Measurements from ENCODE around the gene PLEKHH3. TPM values are rescaled to one million over a fixed set of nuclear protein-coding genes. Genes with fewer than 3 reads are reported as not detected.

The PLEKHH3 gene
- total RNA-seq, 1 experiment from 2014 or later: 11.9 TPM

- no peak overlapping the region for H3K4me3 ChIP-seq (ENCODE audit: low read depth, low read length, poor library complexity, severe bottlenecking)
- BruUV-seq (replicated peaks): no TSS peak
- no peak overlapping the region for H3K27ac ChIP-seq (ENCODE audit: low read depth, low read length, poor library complexity, severe bottlenecking)
- no peaks in the 10 kb centered on the region for H3K4me1 ChIP-seq (ENCODE audit: insufficient read depth, low read length, poor library complexity, severe bottlenecking)
- CTCF ChIA-PET: interaction anchor here (0.7 kb wide), 1 partner anchor 45 kb away, joined by 8 read pairs; no protein-coding TSS in a partner anchor
- no peaks in the 10 kb centered on the region for H3K9me3 ChIP-seq (ENCODE audit: low read depth, low read length, poor library complexity, severe bottlenecking)
- intact Hi-C loops (cut with micrococcal nuclease; ENCODE audit: unreplicated experiment): no loop called here
- H3K27me3 ChIP-seq (replicated peaks; ENCODE audit: insufficient read depth, low read depth, low read length, poor library complexity): no peaks in the 10 kb centered on the region
- TF ChIP-seq, protein P1, sequence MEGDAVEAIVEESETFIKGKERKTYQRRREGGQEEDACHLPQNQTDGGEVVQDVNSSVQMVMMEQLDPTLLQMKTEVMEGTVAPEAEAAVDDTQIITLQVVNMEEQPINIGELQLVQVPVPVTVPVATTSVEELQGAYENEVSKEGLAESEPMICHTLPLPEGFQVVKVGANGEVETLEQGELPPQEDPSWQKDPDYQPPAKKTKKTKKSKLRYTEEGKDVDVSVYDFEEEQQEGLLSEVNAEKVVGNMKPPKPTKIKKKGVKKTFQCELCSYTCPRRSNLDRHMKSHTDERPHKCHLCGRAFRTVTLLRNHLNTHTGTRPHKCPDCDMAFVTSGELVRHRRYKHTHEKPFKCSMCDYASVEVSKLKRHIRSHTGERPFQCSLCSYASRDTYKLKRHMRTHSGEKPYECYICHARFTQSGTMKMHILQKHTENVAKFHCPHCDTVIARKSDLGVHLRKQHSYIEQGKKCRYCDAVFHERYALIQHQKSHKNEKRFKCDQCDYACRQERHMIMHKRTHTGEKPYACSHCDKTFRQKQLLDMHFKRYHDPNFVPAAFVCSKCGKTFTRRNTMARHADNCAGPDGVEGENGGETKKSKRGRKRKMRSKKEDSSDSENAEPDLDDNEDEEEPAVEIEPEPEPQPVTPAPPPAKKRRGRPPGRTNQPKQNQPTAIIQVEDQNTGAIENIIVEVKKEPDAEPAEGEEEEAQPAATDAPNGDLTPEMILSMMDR (conservative IDR thresholded peaks at IDR 0.05; ENCODE audit: low read depth, low read length): no peak
- no peak for TF ChIP-seq EZH2 (IDR thresholded peaks at IDR 0.05; ENCODE audit: borderline replicate concordance, low read depth, low read length, poor library complexity, severe bottlenecking)
- peak; percentile 2 for DNase-seq (ENCODE audit: low spot score)
- peaks cover 5% of the 10 kb centered on the region for H3K36me3 ChIP-seq (ENCODE audit: insufficient read depth, low read length, poor library complexity, severe bottlenecking)
- POLR2A ChIA-PET (ENCODE audit: low non-redundant PET): no interaction called here
Observed at GRCh38 chr17:42618442-42619150, 58.2 kb downstream of the PLEKHH3 start.

GRCh38 chr17:42617956-42618431, 58.8 kb downstream of the PLEKHH3 start:
- no peaks in the 10 kb centered on the region for H3K4me1 ChIP-seq (ENCODE audit: insufficient read depth, low read length, poor library complexity, severe bottlenecking)
- intact Hi-C loops (cut with micrococcal nuclease; ENCODE audit: unreplicated experiment): no loop called here
- no peak for DNase-seq (ENCODE audit: low spot score)
- CTCF ChIA-PET: no interaction called here
- H3K4me3 ChIP-seq (ENCODE audit: low read depth, low read length, poor library complexity, severe bottlenecking): no peak overlapping the region
- no TSS peak for BruUV-seq (replicated peaks)
- H3K36me3 ChIP-seq (ENCODE audit: insufficient read depth, low read length, poor library complexity, severe bottlenecking): peaks cover 5% of the 10 kb centered on the region
- H3K27ac ChIP-seq (ENCODE audit: low read depth, low read length, poor library complexity, severe bottlenecking): no peak overlapping the region
- no peak for TF ChIP-seq EZH2 (IDR thresholded peaks at IDR 0.05; ENCODE audit: borderline replicate concordance, low read depth, low read length, poor library complexity, severe bottlenecking)
- TF ChIP-seq, protein P1 (conservative IDR thresholded peaks at IDR 0.05; ENCODE audit: low read depth, low read length): no peak
- no peaks in the 10 kb centered on the region for H3K27me3 ChIP-seq (replicated peaks; ENCODE audit: insufficient read depth, low read depth, low read length, poor library complexity)
- POLR2A ChIA-PET (ENCODE audit: low non-redundant PET): no interaction called here
- H3K9me3 ChIP-seq (ENCODE audit: low read depth, low read length, poor library complexity, severe bottlenecking): no peaks in the 10 kb centered on the region

Small RNA genes within 50 kb of the gene (microRNA-seq; reads per million reads assigned to microRNA genes)
- gene MIR6780A: 0.81 reads per million

Other genes with a start within 250 kb of the PLEKHH3 start
- 50.3 and 54.6 TPM in 2 replicates for gene ATP6V0A1, start 218.1 kb downstream of the PLEKHH3 start, total RNA-seq (2021)
- 9.6 and 12.7 TPM in 2 replicates for gene NAGLU, start 140.8 kb downstream of the PLEKHH3 start, total RNA-seq (2021)
- gene HSD17B1, start 124.1 kb downstream of the PLEKHH3 start, total RNA-seq (2021): 0.59 and 0.60 TPM in 2 replicates
- 71.5 and 78.2 TPM in 2 replicates for gene COASY, start 114.8 kb downstream of the PLEKHH3 start, total RNA-seq (2021)
- 32.8 and 33.7 TPM in 2 replicates for gene MLX, start 109.9 kb downstream of the PLEKHH3 start, total RNA-seq (2021)
- gene PSMC3IP, start 99.3 kb downstream of the PLEKHH3 start, total RNA-seq (2021): 30.9 and 31.9 TPM in 2 replicates
- gene RETREG3, start 67.6 kb downstream of the PLEKHH3 start, total RNA-seq (2021): 23.2 and 30.0 TPM in 2 replicates
- gene TUBG1, start 67.3 kb downstream of the PLEKHH3 start, total RNA-seq (2021): 85.8 and 87.4 TPM in 2 replicates
- gene TUBG2, start 17.7 kb downstream of the PLEKHH3 start, total RNA-seq (2021): 14.6 and 19.2 TPM in 2 replicates
- gene CCR10, start 4.8 kb upstream of the PLEKHH3 start, total RNA-seq (2021): 0.52 and 0.55 TPM in 2 replicates
- gene CNTNAP1, start 5.5 kb upstream of the PLEKHH3 start, total RNA-seq (2021): 5.6 and 6.7 TPM in 2 replicates
- gene EZH1, start 68.0 kb upstream of the PLEKHH3 start, total RNA-seq (2021): 16.4 and 19.5 TPM in 2 replicates
- 3.8 and 5.0 TPM in 2 replicates for gene RAMP2, start 84.2 kb upstream of the PLEKHH3 start, total RNA-seq (2021)
- 34.3 and 35.6 TPM in 2 replicates for gene VPS25, start 96.5 kb upstream of the PLEKHH3 start, total RNA-seq (2021)
- 0.11 and 0.37 TPM in 2 replicates for gene WNK4, start 103.6 kb upstream of the PLEKHH3 start, total RNA-seq (2021)
- gene COA3, start 121.7 kb upstream of the PLEKHH3 start, total RNA-seq (2021): 29.0 and 30.5 TPM in 2 replicates
- not detected in 2 replicates for gene CNTD1, start 121.9 kb upstream of the PLEKHH3 start, total RNA-seq (2021)
- 34.2 and 36.0 TPM in 2 replicates for gene BECN1, start 147.3 kb upstream of the PLEKHH3 start, total RNA-seq (2021)
- 93.7 and 120 TPM in 2 replicates for gene PSME3, start 156.4 kb upstream of the PLEKHH3 start, total RNA-seq (2021)
- gene AOC2, start 167.6 kb upstream of the PLEKHH3 start, total RNA-seq (2021): 1.2 and 1.4 TPM in 2 replicates
- gene AOC3, start 174.2 kb upstream of the PLEKHH3 start, total RNA-seq (2021): 0.62 and 0.70 TPM in 2 replicates
- gene G6PC1, start 223.8 kb upstream of the PLEKHH3 start, total RNA-seq (2021): not detected in 2 replicates

Measured in A673 (cell line).